HG03139 (cell line): ENCODE results near the gene CPXM1.

ENCODE experiments used
- ATAC-seq: cut with Tn5 transposase; IDR thresholded peaks from one replicate; pipeline ENCODE4 v1.9.1; 2021; ENCODE audit not compliant: unreplicated experiment

Gene CPXM1

GRCh38 chr20:2750491-2751251 lies 49.8 kb downstream of the CPXM1 start:
- no peak for ATAC-seq

DNA sequence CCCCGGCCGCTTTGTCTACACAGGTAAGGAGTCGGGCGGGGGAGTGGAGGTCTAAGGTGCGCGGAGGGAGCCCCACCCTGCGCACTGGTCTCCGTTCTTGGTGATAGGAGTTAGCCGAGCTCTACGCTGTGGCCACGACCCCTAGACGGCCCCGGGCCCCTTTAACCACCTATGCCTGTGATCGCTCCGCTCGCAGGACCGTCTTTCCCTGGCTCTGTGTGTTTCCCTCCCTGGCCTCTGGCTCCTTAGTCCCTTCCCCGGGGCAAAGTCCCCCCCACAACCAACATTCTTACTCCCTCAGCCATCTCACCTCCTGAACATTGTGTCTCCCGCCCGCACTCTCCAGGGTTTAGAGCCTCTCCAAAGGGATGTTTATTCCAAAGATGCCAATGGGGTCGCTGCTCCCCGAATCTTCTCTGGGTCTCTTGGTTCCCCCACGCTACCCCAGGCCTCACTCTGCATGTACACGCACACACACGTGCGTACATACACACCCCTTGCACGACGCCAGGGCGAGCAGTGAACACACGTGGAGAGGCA lies 50.4 kb downstream of the CPXM1 start:
- no peak for ATAC-seq

DNA sequence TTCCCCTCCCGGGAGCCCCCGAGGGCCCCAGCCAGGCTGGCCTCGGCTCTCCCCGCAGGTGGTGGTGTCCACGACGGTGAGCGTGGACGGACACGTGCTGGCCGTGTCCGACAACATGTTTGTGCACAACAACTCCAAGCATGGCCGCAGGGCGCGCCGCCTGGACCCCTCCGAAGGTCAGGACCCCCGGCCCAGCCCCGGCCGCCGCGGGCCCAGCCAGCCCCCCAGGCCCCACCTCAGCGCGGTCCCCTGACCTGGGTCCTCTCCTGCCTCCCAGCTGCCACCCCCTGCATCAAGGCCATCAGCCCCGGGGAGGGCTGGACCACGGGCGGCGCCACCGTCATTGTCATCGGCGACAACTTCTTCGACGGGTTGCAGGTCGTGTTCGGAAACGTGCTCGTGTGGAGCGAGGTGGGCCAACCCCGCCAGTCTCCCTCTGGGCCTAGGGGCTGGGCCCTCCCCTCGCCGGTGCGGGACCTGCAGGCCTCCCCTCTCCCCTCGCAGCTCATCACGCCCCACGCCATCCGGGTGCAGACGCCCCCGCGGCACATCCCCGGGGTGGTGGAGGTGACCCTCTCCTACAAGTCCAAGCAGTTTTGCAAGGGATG lies 51.0 kb downstream of the CPXM1 start:
- no peak for ATAC-seq

DNA sequence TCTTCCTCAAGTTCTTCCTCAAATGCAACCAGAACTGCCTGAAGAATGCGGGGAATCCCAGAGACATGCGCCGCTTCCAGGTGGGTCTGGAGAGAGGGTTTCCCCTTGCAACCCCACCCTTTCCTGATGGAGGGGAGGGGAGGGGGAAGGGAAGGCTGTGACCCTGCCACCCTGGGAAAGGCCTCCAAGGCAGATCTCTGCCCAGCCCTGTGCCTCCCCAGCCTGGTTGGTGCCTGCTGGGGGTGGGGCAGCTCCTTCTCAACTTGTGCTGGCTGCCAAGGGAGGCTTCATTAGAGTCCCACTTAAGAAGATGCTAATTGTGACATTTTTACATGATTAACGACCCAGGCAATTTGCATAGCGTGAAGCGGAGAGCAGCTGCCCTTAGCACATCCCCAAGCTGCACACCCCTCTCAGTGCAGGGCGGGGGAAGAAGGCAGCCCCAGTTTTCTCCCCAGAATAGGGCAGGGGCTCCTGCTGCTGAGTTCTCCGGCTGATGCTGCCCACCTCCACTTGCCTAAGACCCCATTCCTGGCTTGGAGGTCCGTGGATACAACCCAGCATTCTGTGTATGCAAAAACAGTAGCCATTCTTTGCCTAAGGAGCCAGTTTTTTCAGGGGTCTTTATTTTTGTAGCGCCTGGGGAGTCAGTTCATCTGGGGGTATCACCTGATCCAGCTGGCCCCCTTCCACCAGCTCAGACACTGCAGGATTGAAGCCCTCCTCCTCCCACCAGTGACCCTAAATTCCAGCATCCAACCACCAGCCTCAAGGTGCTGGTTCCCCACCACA lies 51.7 kb downstream of the CPXM1 start:
- ATAC-seq = no peak

DNA sequence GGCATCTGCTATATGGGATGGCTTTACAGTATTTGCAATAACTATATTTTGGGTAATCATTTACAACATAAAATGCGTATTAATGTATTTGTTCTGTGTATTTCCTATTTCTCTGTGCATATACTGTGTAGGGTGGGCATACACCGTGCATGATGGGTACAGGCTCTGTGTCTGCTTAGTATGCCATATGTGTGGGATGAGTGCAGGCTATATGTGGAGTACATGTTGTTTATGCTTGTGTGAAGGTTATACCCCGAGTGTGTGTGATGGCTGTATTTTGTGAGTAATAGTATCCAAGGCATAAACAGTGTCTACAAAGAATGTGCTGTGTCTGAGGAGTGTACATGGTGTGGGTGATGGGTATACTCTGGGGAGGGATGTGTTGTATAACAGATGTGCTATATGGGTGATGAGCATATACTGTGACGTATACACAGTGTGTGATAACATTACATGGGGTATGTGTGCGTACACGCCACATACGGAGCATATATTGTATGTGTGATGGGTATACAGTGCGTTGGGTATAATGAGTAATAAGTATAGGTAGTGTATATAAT lies 52.7 kb downstream of the CPXM1 start:
- ATAC-seq = no peak

DNA sequence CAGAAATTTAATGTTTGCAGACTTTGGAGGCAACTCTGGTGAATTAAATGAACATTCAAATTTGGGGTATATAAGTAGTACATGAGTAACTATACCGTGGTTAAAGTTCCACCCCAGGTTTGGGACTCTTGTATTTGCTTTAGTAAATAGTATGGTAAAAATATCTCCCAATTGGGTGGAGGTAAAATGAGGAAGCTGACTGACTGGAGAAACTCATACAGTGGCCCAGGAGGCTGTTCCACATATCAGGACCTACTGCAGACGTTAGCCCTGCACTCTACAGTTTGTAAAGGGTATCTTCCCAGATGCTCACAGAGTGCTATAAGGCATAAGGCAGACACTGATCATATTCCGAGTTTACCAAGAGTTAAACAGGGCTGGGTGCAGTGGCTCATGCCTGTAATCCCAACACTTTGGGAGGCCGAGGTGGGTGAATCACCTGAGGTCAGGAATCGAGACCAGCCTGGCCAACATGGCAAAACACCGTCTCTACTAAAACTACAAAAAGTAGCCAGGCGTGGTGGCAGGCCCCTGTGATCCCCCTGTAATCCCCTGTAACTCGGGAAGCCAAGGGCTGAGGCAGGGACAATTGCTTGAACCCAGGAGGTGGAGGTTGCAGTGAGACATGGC lies 53.7 kb downstream of the CPXM1 start:
- no peak for ATAC-seq

DNA sequence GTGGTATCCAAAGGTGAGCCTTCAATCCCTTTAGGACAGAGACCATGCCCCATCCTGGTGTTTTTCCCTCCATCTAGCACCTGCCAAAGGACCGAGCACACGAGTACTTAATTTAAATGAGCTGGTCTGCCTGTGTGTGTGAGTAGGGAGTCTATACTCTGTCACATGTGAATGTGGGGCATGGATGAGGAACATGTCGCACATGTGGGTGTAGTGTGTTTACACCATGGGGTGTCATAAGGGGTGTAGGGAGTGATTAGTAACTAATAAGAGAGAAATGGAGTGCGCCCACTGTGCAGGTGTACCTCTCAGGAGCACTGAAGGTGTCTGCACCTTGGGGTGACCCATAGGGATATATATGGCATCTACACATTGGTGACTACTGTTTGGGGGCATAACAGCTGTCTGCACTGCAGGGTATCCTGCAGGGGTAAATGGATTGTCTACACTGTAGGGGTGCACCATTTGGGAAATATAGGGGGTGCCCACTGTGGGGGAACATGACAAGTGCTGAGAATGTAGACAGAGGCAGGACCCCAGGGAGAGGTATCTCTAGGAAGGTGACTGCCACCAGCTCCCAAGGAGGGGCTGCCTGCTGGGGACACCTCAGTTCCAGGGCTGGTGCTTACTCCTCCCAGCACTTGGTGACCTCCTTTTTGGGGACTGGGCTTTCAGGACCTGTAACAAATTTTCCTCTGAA lies 54.3 kb downstream of the CPXM1 start:
- ATAC-seq = no peak

DNA sequence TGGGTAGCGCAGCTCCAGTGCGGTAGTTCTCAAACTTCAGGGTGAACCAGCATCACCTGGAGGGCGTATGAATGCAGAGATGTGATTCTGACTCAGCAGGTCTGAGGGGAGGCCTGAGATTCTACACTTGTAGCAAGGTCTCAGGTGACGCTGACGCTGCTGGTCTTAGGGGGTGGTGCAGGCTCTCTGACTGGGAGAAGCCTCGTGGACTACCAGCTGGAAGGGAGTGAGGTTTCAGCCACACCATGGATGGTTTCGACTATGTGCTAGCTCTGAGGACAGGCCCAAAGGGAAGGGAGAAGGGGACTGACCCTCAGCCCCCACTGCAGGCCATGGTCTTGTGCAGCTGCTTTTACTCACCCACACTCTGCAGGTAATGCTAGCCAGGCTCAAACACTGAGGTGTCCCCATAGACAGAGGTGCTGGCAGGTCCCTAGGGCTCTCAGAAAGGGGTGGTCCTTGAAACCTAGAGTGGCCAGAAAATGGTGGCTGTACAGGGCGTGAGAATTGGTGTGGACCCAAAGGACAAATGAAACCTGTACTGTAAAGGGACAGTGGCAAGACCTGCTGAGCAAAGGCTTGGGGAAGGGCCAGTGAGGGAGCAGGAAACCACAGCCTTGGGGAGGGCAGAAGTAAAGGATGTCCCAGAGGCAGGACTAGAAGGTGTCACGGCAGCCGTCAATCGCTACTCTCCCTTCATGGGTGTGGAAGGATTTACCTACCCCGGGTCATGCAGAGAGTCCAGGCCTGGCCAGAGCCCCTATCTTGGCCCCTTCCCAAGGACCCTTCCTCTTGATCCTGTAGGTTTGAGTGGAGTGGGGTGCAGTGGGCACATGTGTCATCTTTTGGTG lies 55.1 kb downstream of the CPXM1 start:
- no peak for ATAC-seq
